Activated T-helper 2 cell treated with anti-CD3 and anti-CD28 coated beads, Interferon-gamma antibody, Interleukin-2, Interleukin-4, amounts not matched to agents 10 μg/mL and 5 μg/mL and 100 μg/mL, durations not matched to agents 14 hours and 24 hours and 36 hours (primary cell): ENCODE results near the gene BCL11A. TPM values are rescaled to one million over a fixed set of nuclear protein-coding genes. Genes with fewer than 3 reads are reported as not detected.
A peak's percentile ranks its signal among the peaks of the same experiment; 100 is the strongest.

Experiments used
- DNase-seq: peaks from one replicate; pipeline ENCODE4 v3.0.0; 2021; ENCODE audit warnings: low spot score
- H3K27ac Mint-ChIP-seq: one replicate; pipeline ENCODE4 v1.8.0; 2021; ENCODE audit warnings: mixed read lengths
- H3K27me3 Mint-ChIP-seq: one replicate; pipeline ENCODE4 v1.8.0; 2021; ENCODE audit warnings: low read depth, mixed read lengths
- H3K36me3 Mint-ChIP-seq: one replicate; pipeline ENCODE4 v1.8.0; 2021; ENCODE audit warnings: low read depth, mixed read lengths
- H3K4me1 Mint-ChIP-seq: one replicate; pipeline ENCODE4 v1.8.0; 2021; ENCODE audit warnings: low read depth, mixed read lengths
- H3K4me3 Mint-ChIP-seq: one replicate; pipeline ENCODE4 v1.8.0; 2021; ENCODE audit warnings: low read depth, mild to moderate bottlenecking, moderate library complexity, mixed read lengths
- H3K9me3 Mint-ChIP-seq: one replicate; pipeline ENCODE4 v1.8.0; 2021; ENCODE audit warnings: mixed read lengths
- intact Hi-C: fragments of 100-400 bp; cut with micrococcal nuclease; formaldehyde crosslinking; loops from one replicate; pipeline ENCODE4 v1.15.1; 2023
- total RNA-seq: library from RNA; stranded (reverse); gene quantifications from 2 replicates; pipeline ENCODE4 v1.2.3, GENCODE V29; 2022

BCL11A gene
- 0.21 TPM in 2 replicates for total RNA-seq

DNA sequence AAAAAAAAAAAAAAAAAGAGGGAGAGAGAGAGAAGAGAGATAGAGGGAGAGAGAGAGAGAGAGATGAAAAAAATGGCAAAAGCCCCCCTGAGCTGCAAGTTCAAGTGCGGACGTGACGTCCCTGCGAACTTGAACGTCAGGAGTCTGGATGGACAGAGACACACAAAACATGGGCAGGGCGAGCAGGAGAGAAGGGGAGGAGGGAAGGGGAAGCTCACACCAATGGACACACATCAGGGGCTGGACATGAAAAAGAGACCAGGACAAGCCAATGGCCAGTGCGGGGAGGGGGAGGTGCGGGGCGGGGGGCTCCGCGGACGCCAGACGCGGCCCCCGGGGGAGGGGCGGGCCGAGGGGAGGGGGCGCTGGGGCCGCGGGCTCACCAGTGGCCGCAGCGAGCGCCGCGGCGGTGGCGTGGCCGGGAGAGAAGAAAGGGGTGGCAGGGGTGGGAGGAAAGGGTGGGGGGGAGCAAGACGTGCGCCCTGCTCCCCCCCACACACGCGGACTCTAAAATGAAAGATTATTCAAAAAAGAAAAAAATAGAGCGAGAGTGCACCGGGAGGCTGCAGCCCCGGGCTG, at the start of gene BCL11A:
Gene BCL11A (minus strand): TSS at position 160 of the 579 bp plus-strand sequence. CDS start 384 bp downstream, outside the sequence.
- Mint-ChIP-seq H3K27ac (no peak within 1 kb of the TSS), H3K4me3 (peak within 1 kb of the TSS; percentile 77), H3K9me3 (no peaks in the 10 kb centered on the region), H3K4me1 (peaks cover 32% of the 10 kb centered on the region), H3K36me3 (no peaks in the 10 kb centered on the region), H3K27me3 (peaks cover 68% of the 10 kb centered on the region)
- intact Hi-C loops = loop anchor here (2.0 to 10.0 kb wide), 3 partner anchors 15 to 1529 kb away; no protein-coding TSS in a partner anchor
- DNase-seq = no peak

DNA sequence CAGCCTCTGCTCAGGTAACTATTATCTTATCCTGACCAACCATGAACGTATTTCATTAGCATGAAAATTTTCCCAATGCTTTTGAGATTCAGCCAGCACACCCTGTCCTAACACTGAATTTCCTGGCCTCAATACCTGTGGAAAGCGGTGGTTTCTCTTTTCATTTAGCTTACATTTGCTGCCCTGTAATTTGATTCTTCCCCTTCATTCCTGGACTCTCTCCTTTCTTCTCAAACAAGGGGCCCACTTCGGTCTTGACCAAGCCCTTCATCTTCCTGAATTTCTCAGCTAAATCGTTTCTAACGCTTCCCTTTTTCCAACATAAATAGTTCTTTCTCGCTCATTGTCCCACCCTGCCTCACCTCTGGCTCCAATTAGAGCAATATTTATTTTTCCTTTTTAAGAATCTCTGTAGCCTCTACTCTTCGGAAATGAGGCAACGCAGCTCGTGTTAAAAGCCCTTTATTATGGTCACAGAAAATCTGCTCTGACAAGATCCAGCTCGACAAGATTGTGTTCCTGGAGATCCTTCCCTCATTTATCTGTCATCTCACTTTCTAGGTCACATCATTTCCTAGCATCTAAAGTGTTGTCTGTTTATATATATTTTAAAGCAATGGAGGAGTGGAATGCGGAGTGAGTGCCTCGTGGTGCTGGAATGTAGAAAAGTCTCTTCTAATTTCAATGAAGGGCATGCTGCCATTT, 49.5 kb upstream of the BCL11A start:
- Mint-ChIP-seq H3K36me3 (no peaks in the 10 kb centered on the region), H3K4me3 (no peak overlapping the region), H3K27me3 (peaks cover 4% of the 10 kb centered on the region), H3K9me3 (no peaks in the 10 kb centered on the region), H3K4me1 (no peaks in the 10 kb centered on the region), H3K27ac (no peak overlapping the region)
- DNase-seq = no peak
- intact Hi-C loops = no loop called here

DNA sequence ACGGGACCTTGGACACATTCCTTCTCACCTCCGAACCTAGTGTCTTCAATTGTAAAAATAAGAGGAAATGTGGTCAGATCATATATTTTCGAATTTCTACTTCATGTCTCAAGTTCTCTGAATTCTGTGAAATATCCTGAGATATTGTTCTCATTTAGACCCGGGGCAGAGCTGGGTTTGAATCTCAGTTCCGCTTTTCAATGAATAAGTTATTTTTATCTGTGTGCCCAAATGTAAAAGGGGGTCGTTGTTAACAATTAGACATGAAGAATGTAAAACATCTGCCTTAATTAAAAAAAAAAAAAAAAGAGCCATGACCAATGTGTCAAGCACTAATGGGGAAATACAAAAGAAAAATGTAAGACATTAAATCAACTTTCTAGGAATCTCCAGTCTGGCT, 48.9 kb upstream of the BCL11A start:
- H3K27me3 Mint-ChIP-seq = peaks cover 4% of the 10 kb centered on the region
- no peaks in the 10 kb centered on the region for H3K4me1 Mint-ChIP-seq
- no peak overlapping the region for H3K4me3 Mint-ChIP-seq
- intact Hi-C loops = no loop called here
- no peaks in the 10 kb centered on the region for H3K9me3 Mint-ChIP-seq
- no peaks in the 10 kb centered on the region for H3K36me3 Mint-ChIP-seq
- no peak overlapping the region for H3K27ac Mint-ChIP-seq
- DNase-seq = no peak

DNA sequence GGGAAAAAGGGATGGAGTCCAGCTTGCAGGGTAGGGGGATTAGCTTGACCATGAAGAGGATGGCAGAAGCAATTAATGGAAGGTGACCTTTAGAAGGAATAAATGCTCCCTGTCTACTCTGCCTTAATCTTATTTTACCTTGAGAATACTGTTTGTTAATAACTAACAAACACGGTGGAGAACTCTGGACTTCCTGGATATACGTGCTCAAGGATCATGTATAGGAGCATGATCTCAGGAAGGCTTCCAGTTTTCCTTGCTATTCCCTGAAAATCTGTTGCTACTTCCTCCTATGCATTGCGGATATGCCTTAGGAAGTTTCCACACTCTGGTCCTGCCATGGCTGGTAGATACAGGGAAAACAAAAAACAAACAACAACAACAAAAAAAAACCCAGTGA, 44.8 kb upstream of the BCL11A start:
- H3K9me3 Mint-ChIP-seq = no peaks in the 10 kb centered on the region
- H3K27me3 Mint-ChIP-seq = no peaks in the 10 kb centered on the region
- no peak overlapping the region for H3K27ac Mint-ChIP-seq
- H3K4me1 Mint-ChIP-seq = no peaks in the 10 kb centered on the region
- no peaks in the 10 kb centered on the region for H3K36me3 Mint-ChIP-seq
- H3K4me3 Mint-ChIP-seq = no peak overlapping the region
- DNase-seq = no peak
- intact Hi-C loops = no loop called here

DNA sequence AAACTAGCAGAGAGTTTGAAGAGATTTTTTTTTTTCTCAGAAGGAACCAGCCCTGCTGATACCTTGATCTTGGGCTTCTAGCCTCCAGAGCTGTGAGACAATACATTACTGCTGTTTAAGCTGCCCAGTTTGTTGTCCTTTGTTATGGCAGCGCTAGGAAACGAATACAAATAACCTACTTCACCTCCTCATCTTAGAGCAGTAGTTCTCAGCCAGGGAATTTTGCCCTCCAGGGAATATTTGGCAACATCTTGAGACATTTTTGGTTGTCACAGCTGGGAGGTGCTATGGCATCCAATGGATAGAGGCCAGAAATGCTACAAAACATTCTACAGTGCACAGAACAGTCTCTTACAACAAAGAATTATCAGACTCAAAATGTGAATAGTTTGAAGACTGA, 43.9 kb upstream of the BCL11A start:
- Mint-ChIP-seq H3K4me1 (no peaks in the 10 kb centered on the region), H3K36me3 (no peaks in the 10 kb centered on the region), H3K27me3 (peaks cover 3% of the 10 kb centered on the region), H3K27ac (no peak overlapping the region), H3K4me3 (no peak overlapping the region), H3K9me3 (peaks cover 5% of the 10 kb centered on the region)
- intact Hi-C loops = no loop called here
- no peak for DNase-seq

DNA sequence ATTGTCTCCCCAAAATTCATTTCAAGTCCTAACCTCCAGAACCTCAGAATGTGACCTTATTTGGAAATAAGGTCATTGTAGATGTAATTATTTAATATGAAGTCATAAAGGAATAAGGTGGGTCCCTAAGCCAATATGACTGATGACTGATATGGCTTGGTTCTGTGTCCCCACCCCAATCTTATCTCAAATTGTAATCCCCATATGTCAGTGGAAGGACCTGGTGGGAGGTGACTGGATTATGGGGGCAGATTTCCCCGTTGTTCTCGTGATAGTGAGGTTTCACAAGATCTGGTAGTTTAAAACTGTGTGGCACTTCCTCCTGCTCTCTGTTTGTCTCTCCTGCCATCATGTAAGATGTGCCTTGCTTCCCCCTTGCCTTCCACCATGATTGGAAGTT, 43.0 kb upstream of the BCL11A start:
- peaks cover 6% of the 10 kb centered on the region for H3K27me3 Mint-ChIP-seq
- H3K4me1 Mint-ChIP-seq = no peaks in the 10 kb centered on the region
- no peaks in the 10 kb centered on the region for H3K36me3 Mint-ChIP-seq
- no peak for DNase-seq
- peaks cover 11% of the 10 kb centered on the region for H3K9me3 Mint-ChIP-seq
- no peak overlapping the region for H3K27ac Mint-ChIP-seq
- intact Hi-C loops = no loop called here
- no peak overlapping the region for H3K4me3 Mint-ChIP-seq

DNA sequence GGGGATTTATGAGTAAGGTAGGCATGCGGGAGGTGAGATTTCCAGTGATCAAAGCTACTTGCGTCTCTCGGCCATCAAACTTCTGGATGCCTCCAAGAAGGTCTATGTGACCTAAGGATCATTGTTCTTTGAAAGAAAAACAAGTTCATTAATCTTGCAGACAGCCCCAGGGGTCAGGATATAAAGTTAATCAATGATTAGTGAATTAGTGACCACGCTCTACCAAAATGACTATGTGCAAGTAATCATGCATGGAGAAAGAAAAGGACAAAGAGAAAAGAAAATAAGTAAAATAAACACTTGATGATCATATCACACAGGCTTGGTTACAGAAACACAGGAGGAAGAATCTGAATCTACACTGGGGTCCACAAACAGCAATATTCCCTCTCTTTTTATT, 42.5 kb upstream of the BCL11A start:
- DNase-seq = no peak
- Mint-ChIP-seq H3K4me1 (no peaks in the 10 kb centered on the region), H3K27me3 (peaks cover 11% of the 10 kb centered on the region), H3K9me3 (peaks cover 11% of the 10 kb centered on the region), H3K27ac (no peak overlapping the region), H3K36me3 (no peaks in the 10 kb centered on the region), H3K4me3 (no peak overlapping the region)
- intact Hi-C loops = no loop called here

DNA sequence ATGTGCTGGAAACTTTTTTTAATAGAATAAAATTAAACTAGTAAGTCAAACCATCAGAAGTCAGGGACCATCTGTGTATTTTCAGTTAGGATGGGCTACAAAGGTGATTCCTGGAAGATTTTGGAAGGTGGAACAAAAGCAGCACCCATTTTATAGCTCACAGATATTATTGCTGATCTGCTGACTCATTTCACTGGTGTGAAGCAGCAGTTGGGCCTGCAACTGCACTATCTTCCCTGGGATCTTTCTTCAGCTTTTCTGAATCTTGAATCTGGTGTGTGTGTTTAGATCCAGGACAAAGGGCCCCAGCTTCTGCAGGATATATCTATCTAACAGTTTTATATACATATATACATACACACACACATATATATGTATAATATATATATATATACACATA, 35.6 kb upstream of the BCL11A start:
- Mint-ChIP-seq H3K9me3 (peaks cover 11% of the 10 kb centered on the region), H3K27me3 (peaks cover 24% of the 10 kb centered on the region), H3K27ac (no peak overlapping the region), H3K36me3 (no peaks in the 10 kb centered on the region), H3K4me1 (no peaks in the 10 kb centered on the region), H3K4me3 (no peak overlapping the region)
- DNase-seq = no peak
- intact Hi-C loops = no loop called here

DNA sequence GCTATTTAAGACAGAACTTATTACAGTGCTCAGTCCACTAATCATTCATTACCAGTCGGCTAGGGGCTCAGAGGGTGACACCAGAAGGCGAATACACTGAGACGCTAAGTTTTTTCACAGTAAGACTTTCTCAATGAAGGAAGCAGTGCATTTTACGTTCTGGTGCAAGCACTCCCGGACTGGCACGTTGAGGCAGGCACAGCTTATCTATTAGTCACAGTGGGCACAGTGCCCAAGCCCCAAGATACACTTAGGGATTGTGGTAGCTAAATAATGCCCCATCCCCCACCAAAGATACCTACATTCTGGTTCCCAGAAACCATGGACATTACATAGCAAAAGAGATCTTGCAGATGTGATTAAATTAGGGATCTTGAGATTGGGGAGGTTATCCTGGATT, 32.6 kb upstream of the BCL11A start:
- H3K36me3 Mint-ChIP-seq = no peaks in the 10 kb centered on the region
- no peaks in the 10 kb centered on the region for H3K9me3 Mint-ChIP-seq
- DNase-seq = no peak
- peaks cover 18% of the 10 kb centered on the region for H3K27me3 Mint-ChIP-seq
- H3K4me1 Mint-ChIP-seq = no peaks in the 10 kb centered on the region
- H3K27ac Mint-ChIP-seq = no peak overlapping the region
- intact Hi-C loops = no loop called here
- no peak overlapping the region for H3K4me3 Mint-ChIP-seq

DNA sequence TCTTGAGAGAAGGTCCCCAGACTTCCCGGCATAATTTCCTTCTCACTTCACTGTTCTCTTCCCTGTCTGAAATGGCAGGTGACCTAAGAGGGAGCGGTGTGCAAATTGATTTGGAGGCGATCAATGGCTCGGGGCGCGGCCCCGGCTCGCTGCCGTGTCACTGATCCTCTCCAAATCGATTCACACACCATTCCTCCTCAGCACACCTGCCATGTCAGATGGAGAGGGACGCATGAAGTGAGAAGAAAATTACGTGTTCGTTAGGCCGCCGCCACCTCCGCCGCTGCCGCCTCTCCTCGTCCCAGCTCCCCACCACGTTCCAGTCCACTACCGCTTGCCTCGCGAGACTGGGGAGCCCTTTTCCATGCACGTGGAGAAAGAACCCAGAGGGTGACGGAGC, 31.8 kb upstream of the BCL11A start:
- Mint-ChIP-seq H3K27me3 (peaks cover 22% of the 10 kb centered on the region), H3K4me3 (no peak overlapping the region), H3K36me3 (no peaks in the 10 kb centered on the region), H3K9me3 (no peaks in the 10 kb centered on the region), H3K4me1 (no peaks in the 10 kb centered on the region), H3K27ac (no peak overlapping the region)
- intact Hi-C loops = no loop called here
- DNase-seq = no peak

DNA sequence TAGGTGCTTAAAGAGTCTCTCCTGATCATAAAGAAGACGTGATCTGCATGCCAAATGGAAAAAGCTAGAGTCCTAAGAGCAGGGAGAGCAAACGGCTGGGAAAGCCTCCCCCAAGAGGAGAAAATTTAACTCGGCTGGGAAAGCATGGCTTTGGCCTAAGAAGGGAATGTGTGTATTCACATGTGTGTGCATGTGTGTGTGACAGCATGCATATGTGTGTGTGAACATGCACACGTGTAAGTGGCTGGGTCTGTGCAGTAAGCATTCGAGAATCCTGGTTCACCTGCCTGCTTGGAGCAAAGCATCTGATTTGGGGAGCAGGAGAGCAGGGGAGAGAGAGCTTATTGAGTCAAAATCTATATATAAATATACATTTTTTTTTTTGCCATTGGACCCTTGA, 30.1 kb upstream of the BCL11A start:
- intact Hi-C loops = no loop called here
- Mint-ChIP-seq H3K9me3 (no peaks in the 10 kb centered on the region), H3K36me3 (no peaks in the 10 kb centered on the region), H3K27me3 (peaks cover 31% of the 10 kb centered on the region), H3K4me1 (no peaks in the 10 kb centered on the region), H3K27ac (no peak overlapping the region), H3K4me3 (no peak overlapping the region)
- DNase-seq = no peak

DNA sequence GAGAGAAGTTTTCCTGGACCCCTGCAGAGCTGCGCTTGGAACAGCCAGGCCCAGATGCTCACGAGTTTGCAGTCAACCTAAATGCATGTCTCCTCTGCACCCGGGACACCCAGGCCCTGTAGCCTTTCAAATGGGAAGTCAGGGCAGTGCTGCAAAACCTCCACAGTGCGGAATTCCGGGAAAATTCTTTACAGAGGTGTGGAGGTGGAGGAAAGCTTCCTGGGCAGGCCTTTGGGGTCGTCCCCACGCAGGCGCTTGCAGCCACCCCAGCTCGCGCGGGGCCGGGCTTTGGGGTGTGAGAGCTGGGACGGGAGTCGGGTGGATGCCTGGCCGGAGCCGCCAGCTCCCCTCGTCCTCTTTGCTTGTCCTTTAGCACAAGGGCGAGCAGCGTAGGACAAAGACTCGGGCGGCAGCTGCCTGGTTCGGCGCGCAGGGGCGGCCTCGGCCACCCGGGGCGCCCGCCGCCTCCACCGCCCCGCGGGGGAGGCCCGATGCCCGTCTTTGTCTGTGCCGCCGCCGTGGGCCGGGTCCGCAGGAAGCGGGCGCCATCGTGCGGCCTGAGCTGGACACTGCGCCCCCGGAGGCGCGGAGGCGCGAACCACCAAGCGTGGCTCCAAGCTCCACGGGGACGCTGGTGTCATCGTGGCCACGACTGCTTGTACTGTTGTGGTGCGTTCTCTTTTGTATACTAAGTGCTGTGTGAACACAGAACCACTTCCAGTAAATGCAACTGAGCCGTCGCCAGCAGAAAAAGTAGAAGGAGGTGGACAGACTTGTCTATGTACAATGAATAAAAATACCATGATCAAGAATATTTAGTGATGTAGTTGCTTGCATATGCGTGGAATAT, 28.2 kb upstream of the BCL11A start:
- Mint-ChIP-seq H3K9me3 (no peaks in the 10 kb centered on the region), H3K4me1 (no peaks in the 10 kb centered on the region), H3K27ac (no peak overlapping the region), H3K27me3 (peaks cover 30% of the 10 kb centered on the region), H3K36me3 (no peaks in the 10 kb centered on the region), H3K4me3 (no peak overlapping the region)
- DNase-seq = peak; percentile 49
- intact Hi-C loops = loop anchor here (2.0 kb wide), 1 partner anchor 21 kb away; no protein-coding TSS in a partner anchor
